ENCODE measurements around the gene FAM13A.

DNA sequence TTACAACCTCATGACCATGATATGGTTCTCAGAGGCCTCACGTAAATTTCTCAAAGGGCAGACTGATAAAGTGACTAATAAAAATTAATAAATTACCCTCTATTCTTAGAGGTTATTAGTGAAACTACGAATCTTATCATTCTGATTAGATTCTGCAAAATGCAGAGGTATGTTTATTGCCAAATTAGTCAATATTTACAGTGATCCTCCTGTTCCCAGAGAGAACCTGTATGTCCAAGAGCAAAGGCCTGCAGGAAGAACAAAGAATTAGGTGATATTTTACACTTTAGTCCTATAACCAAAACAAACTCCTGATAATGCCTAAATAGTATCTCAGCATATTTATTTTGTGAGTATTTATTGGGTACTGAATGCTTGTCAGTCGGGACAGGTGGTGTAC lies 58.1 kb downstream of the FAM13A start:
- TF ChIP-seq, protein P1, sequence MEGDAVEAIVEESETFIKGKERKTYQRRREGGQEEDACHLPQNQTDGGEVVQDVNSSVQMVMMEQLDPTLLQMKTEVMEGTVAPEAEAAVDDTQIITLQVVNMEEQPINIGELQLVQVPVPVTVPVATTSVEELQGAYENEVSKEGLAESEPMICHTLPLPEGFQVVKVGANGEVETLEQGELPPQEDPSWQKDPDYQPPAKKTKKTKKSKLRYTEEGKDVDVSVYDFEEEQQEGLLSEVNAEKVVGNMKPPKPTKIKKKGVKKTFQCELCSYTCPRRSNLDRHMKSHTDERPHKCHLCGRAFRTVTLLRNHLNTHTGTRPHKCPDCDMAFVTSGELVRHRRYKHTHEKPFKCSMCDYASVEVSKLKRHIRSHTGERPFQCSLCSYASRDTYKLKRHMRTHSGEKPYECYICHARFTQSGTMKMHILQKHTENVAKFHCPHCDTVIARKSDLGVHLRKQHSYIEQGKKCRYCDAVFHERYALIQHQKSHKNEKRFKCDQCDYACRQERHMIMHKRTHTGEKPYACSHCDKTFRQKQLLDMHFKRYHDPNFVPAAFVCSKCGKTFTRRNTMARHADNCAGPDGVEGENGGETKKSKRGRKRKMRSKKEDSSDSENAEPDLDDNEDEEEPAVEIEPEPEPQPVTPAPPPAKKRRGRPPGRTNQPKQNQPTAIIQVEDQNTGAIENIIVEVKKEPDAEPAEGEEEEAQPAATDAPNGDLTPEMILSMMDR (IDR thresholded peaks at IDR 0.05), result no peak
- no peak for TF ChIP-seq ZFX (IDR thresholded peaks at IDR 0.05; ENCODE audit: borderline replicate concordance)
